Muscle layer of duodenum (tissue), 2 donors: ENCODE measurements around the gene CDIPT.

Experiments
- H3K27ac ChIP-seq: one replicate; pipeline ENCODE4 v1.7.0; 2013; ENCODE audit warnings: mild to moderate bottlenecking, low read length
- H3K27me3 ChIP-seq: one replicate; pipeline ENCODE4 v1.7.0; 2013; ENCODE audit warnings: low read depth, mild to moderate bottlenecking, control low read depth, low read length
- H3K36me3 ChIP-seq, 2 donors: one replicate each; pipeline ENCODE4 v1.7.0; 2013; ENCODE audit warnings: low read length in 2 of 2, control low read depth in 1 of 2, mild to moderate bottlenecking in 1 of 2; ENCODE audit not compliant: insufficient read depth in 2 of 2, control insufficient read depth in 1 of 2
- H3K4me1 ChIP-seq, 2 donors: one replicate each; pipeline ENCODE4 v1.7.0; 2013; ENCODE audit warnings: low read length in 2 of 2, mild to moderate bottlenecking in 2 of 2, control low read depth in 1 of 2, moderate library complexity in 1 of 2; ENCODE audit not compliant: insufficient read depth in 2 of 2, control insufficient read depth in 1 of 2
- H3K4me3 ChIP-seq, 2 donors: one replicate each; pipeline ENCODE4 v1.7.0; 2013; ENCODE audit warnings: low read length in 2 of 2, low read depth in 1 of 2, mild to moderate bottlenecking in 1 of 2
- H3K9me3 ChIP-seq, 2 donors: one replicate each; pipeline ENCODE4 v1.7.0; 2013; ENCODE audit warnings: low read length in 2 of 2, control low read depth in 1 of 2, mild to moderate bottlenecking in 1 of 2; ENCODE audit not compliant: control insufficient read depth in 1 of 2
- donor health status: healthy.

The CDIPT gene

DNA sequence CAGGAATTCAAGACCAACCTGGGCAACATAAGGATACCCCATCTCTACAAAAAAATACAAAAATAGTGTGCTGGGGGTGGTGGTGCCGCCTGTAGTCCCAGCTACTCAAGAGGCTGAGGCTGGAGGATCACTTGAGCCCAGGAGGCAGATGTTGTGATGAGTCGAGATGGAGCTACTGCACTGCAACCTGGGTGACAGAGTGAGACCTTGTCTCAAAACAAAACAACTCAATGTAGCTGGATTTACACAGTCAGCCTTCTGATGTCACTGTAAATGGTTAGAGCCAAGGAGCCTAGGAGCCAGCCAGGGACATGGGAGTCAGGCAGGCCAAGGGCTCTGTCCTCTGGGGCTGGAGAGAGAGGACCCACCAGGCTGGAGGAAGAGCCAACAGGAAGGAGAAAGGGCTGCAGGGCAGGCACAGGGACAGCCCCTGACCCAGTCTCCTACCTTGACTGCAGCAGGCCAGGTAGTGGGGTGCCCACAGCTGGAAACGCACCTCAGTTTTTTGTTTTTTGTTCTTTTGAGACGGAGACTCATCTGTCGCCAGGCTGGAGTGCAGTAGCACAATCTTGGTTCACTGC, 8.4 kb downstream of the CDIPT start:
- Histone ChIP-seq H3K27ac (no peak overlapping the region), H3K4me3 (no peak overlapping the region), H3K9me3 (no peaks in the 10 kb centered on the region), H3K36me3 (peaks cover 6 to 15% of the 10 kb centered on the region in 2 donors), H3K27me3 (no peaks in the 10 kb centered on the region), H3K4me1 (peaks cover 0 to 4% of the 10 kb centered on the region in 2 donors)

DNA sequence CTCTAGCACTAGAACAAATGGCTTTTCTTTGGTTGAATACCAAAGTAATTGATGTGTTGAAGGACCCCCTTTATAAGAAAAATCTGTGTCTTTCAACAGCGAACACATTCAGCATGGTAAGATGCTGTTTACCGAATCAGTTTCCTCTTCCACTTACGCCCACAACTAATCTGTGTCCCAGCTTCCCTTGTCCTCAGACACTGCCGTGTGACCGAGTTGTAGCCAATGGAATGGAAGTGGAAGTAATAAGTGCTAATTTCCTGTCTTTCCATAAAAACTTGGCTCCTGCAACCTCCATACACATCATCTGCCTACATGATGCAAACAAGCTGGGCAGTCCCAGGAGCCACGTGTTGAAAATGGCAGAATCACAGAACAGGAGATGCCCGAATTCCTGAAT, 10.4 kb downstream of the CDIPT start:
- Histone ChIP-seq H3K27ac (no peak overlapping the region), H3K27me3 (no peaks in the 10 kb centered on the region), H3K36me3 (peaks cover 2 to 3% of the 10 kb centered on the region in 2 donors), H3K9me3 (no peaks in the 10 kb centered on the region), H3K4me1 (peaks cover 0 to 16% of the 10 kb centered on the region in 2 donors), H3K4me3 (no peak overlapping the region)

DNA sequence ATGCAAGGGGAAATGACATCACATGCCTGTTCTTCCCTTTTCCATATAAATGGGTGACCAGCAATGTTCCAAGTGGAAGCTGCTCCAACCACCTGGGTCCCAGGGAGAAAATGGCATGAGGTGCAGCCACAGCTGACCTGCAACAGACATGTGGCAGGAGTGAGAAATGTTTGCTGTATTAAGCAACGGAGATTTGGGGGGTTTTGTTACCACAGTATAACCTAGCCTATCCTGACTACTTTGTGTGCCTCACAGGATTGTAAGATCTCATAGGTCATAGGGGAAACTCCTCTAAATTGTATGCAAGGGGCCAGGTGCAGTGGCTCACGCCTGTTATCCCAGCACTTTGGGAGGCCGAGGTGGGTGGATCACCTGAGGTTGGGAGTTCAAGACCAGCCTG, 12.0 kb downstream of the CDIPT start:
- peaks cover 0 to 19% of the 10 kb centered on the region in 2 donors for H3K4me1 ChIP-seq
- no peaks in the 10 kb centered on the region for H3K27me3 ChIP-seq
- H3K36me3 ChIP-seq = peaks cover 12 to 16% of the 10 kb centered on the region in 2 donors
- no peaks in the 10 kb centered on the region for H3K9me3 ChIP-seq
- no peak overlapping the region for H3K4me3 ChIP-seq
- no peak overlapping the region for H3K27ac ChIP-seq

DNA sequence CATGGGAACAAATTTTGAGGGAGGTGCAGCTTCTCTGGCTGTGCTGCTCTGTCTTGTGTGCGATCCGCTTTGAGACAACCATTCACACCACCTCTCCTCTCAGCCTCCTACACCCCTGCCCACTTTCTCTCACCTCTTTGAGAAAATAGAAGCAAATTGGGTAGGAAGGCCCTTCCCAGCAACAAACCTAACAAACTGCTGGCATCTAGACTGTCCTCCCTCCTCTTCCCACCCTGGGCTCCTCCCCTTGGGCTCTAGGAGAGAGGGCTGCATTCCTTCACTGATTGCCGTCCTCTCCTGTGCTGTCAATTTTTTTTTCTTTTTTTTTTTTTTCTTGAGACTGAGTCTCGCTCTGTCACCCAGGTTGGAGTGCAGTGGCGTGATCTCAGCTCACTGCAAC, 13.5 kb downstream of the CDIPT start:
- H3K27ac ChIP-seq = no peak overlapping the region
- no peaks in the 10 kb centered on the region for H3K27me3 ChIP-seq
- H3K36me3 ChIP-seq = peaks cover 18 to 31% of the 10 kb centered on the region in 2 donors
- H3K4me1 ChIP-seq = peaks cover 0 to 32% of the 10 kb centered on the region in 2 donors
- H3K4me3 ChIP-seq = no peak overlapping the region
- H3K9me3 ChIP-seq = no peaks in the 10 kb centered on the region

DNA sequence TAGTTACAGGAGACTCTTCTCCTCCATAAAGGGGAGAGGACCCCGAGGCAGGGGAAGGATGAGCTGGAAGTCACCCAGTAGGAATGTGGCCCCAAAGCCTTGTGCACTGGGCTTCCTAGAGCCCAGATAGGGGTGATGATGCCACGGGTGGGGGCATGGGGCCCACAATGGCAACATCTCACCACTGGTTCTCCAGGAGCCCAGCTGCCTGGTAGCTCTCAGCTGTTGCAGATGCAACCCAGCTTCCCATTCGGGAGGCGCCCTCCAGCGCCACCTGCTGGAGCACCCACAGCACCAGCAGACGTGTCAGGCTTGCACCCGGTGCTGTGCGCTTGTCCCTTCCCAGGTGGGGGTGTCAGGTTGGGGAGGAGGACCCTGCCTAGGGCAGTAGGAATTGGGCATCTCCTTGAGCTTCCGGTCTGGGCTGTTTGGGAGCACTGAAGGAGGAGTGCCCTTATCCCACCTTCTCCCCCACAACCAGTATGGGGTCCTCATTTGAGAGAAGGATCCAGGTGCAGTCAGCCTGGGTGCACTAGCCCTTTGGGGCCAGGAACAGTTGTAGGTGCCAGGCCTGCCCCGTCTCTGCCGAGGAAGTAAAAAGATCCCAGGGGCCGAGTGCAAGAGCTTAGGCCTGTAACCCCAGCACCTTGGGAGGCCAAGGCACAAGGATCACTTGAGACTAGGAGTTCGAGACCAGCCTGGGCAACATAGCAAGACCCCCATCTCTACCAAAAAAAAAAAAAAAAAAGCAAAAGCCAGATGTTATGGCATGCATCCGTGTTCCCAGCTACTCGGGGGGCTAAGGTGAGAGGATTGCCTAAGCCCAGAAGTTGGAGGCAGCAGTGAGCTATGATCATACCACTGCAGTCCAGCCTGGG, 14.4 kb downstream of the CDIPT start:
- no peaks in the 10 kb centered on the region for H3K9me3 ChIP-seq
- no peaks in the 10 kb centered on the region for H3K27me3 ChIP-seq
- H3K27ac ChIP-seq = no peak overlapping the region
- peaks cover 0 to 32% of the 10 kb centered on the region in 2 donors for H3K4me1 ChIP-seq
- peaks cover 23 to 40% of the 10 kb centered on the region in 2 donors for H3K36me3 ChIP-seq
- H3K4me3 ChIP-seq = no peak overlapping the region

DNA sequence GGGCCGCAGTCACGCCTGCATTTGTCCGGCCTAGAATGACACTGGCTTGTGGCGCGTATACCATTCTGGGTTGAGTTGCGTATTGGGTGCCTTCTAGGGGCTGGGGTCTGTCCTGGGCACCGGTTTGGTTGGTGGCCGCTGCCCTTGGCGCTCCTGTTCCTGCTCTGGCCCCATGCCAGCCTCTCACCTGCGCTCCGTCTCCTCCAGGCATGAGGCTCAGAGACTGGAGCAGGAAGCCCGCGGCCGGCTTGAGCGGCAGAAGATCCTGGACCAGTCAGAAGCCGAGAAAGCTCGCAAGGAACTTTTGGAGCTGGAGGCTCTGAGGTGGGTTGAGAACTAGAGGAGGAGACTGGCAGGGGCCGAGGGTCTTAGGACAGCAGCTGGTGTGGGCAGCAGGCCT, 17.4 kb downstream of the CDIPT start:
- Histone ChIP-seq H3K27ac (no peak overlapping the region), H3K9me3 (no peaks in the 10 kb centered on the region), H3K4me3 (no peak overlapping the region), H3K27me3 (no peaks in the 10 kb centered on the region), H3K4me1 (peaks cover 0 to 32% of the 10 kb centered on the region in 2 donors), H3K36me3 (peaks cover 44 to 66% of the 10 kb centered on the region in 2 donors)

DNA sequence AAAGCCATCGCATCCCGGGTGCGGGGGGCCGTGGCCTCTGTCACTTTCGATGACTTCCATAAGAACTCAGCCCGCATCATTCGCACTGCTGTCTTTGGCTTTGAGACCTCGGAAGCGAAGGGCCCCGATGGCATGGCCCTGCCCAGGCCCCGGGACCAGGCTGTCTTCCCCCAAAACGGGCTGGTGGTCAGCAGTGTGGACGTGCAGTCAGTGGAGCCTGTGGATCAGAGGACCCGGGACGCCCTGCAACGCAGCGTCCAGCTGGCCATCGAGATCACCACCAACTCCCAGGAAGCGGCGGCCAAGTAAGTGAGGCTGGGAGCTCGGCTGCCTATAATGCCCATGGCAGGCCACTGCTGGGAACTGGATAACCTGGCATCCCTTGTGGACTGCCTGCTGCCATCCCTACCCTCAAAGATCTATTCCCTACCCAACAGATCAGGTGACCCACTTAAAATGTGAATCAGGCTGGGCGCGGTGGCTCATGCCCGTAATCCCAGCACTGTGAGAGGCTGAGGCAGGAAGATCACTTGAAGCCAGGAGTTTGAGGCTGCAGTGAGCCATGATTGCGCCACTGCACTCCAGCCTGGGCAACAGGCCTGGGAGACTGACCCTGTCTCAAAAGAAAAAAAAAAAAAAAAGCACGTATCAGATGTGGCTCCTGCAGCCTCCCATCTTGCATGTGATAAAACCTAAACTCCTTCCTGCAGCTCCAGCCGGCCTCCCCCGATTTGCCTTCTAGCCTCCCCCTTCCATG, 18.3 kb downstream of the CDIPT start:
- Histone ChIP-seq H3K4me3 (no peak overlapping the region), H3K27me3 (no peaks in the 10 kb centered on the region), H3K9me3 (no peaks in the 10 kb centered on the region), H3K27ac (no peak overlapping the region), H3K4me1 (peaks cover 0 to 30% of the 10 kb centered on the region in 2 donors), H3K36me3 (peaks cover 53 to 75% of the 10 kb centered on the region in 2 donors)

DNA sequence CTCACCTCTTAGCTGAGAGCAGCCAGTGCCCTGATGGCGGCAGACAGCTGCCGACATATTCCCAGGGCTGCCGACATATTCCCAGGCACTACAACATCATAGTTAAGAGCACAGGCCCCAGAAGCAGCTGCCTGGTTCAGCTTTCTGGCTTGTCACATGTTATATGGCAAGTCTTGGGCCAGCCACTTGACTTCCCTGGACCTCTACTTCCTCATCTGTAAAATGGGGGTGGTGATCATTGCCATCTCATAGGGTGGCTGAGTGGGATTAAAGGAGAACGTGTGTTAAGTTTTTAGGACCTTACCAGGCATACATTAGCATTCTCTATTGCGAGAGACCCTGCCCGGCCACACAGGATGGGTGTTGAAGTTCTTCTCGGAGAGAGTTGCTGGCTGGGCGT, 19.1 kb downstream of the CDIPT start:
- H3K27ac ChIP-seq = no peak overlapping the region
- H3K9me3 ChIP-seq = no peaks in the 10 kb centered on the region
- H3K36me3 ChIP-seq = peaks cover 54 to 83% of the 10 kb centered on the region in 2 donors
- H3K27me3 ChIP-seq = no peaks in the 10 kb centered on the region
- peaks cover 0 to 22% of the 10 kb centered on the region in 2 donors for H3K4me1 ChIP-seq
- no peak overlapping the region for H3K4me3 ChIP-seq

DNA sequence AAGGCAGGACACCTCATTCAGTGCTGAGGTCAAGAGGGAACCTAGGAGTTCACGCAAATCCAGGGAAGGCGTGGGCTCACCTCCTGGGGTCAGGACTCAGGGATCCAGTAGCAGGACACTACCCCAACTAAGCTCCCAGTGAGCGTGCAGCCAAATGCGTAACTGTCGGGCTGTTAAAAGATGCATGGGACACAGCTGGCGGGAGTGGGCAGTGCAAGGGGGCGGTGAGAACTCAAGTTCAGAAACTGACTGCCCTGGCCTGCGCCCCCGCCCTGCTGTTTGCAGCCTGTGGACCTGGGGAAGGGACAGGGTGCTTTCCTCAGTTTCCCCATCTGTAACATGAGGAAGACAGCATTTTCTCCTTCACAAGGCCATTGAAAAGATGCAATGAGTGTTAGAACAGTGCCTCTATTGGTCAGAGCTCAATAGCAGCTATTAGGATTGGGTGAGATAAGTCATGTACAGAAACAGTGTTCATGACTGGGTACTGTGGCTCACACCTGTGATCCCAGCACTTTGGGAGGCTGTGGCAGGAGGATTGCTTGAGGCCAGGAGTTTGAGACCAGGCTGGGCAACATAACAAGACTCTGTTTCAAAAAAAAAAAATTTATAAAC, 20.2 kb downstream of the CDIPT start:
- Histone ChIP-seq H3K4me1 (peaks cover 0 to 16% of the 10 kb centered on the region in 2 donors), H3K4me3 (no peak overlapping the region), H3K27me3 (no peaks in the 10 kb centered on the region), H3K27ac (no peak overlapping the region), H3K36me3 (peaks cover 53 to 93% of the 10 kb centered on the region in 2 donors), H3K9me3 (no peaks in the 10 kb centered on the region)

DNA sequence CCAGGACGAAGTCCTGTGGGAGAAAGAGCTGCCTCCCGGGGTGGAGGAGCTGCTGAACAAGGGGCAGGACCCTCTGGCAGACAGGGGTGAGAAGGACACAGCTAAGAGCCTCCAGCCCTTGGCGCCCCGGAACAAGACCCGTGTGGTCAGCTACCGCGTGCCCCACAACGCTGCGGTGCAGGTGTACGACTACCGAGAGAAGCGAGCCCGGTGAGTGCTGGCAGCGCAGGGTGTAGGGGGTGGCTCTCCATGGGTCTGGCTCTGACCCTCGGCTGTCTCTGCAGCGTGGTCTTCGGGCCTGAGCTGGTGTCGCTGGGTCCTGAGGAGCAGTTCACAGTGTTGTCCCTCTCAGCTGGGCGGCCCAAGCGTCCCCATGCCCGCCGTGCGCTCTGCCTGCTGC, 21.4 kb downstream of the CDIPT start:
- Histone ChIP-seq H3K4me3 (no peak overlapping the region), H3K4me1 (peaks cover 0 to 16% of the 10 kb centered on the region in 2 donors), H3K9me3 (no peaks in the 10 kb centered on the region), H3K36me3 (peaks cover 50 to 95% of the 10 kb centered on the region in 2 donors), H3K27me3 (no peaks in the 10 kb centered on the region), H3K27ac (no peak overlapping the region)

DNA sequence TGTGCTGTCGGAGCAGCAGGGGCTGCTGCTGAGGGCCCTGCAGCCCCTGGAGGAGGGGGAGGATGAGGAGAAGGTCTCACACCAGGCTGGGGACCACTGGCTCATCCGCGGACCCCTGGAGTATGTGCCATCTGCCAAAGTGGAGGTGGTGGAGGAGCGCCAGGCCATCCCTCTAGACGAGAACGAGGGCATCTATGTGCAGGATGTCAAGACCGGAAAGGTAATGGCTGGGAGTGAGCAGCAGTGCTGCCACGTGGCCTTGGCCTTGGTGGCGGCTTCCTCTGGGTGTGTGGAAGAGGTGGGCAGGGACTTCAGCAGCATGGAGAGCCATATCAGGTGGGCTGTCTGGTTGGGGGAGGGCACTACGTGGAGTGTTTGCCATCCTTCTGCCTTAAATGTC, 22.8 kb downstream of the CDIPT start:
- peaks cover 51 to 91% of the 10 kb centered on the region in 2 donors for H3K36me3 ChIP-seq
- H3K9me3 ChIP-seq = no peaks in the 10 kb centered on the region
- peaks cover 0 to 6% of the 10 kb centered on the region in 2 donors for H3K4me1 ChIP-seq
- no peaks in the 10 kb centered on the region for H3K27me3 ChIP-seq
- no peak overlapping the region for H3K4me3 ChIP-seq
- H3K27ac ChIP-seq = no peak overlapping the region
